Stomach (tissue), 4 donors: ENCODE results near the gene TRAPPC10.

Source experiments
- CTCF ChIP-seq, 7 experiments: fragments of 450-650 bp in 4 of 7; fragments of 200-600 bp in 3 of 7; sonication (generic) in 3 of 7; IDR thresholded peaks; one replicate each; pipeline ENCODE4 v1.5.1; 2016 to 2019; ENCODE audit warnings: antibody characterized with exemption in 7 of 7, control low read depth in 2 of 7, mild to moderate bottlenecking in 1 of 7
- EP300 ChIP-seq: sonication (generic); formaldehyde crosslinking; IDR thresholded peaks from one replicate; pipeline ENCODE4 v1.6.1; 2017; ENCODE audit warnings: antibody characterized with exemption
- POLR2A ChIP-seq, 4 donors: fragments of 450-650 bp; IDR thresholded peaks; one replicate each; pipeline ENCODE4 v1.6.1; 2016; ENCODE audit warnings: antibody characterized with exemption in 4 of 4, control low read depth in 2 of 4, mild to moderate bottlenecking in 1 of 4, moderate library complexity in 1 of 4
- POLR2AphosphoS5 ChIP-seq, 3 donors: sonication (generic); formaldehyde crosslinking; IDR thresholded peaks; one replicate each; pipeline ENCODE4 v1.6.1; 2016; ENCODE audit warnings: antibody characterized with exemption in 3 of 3

DNA sequence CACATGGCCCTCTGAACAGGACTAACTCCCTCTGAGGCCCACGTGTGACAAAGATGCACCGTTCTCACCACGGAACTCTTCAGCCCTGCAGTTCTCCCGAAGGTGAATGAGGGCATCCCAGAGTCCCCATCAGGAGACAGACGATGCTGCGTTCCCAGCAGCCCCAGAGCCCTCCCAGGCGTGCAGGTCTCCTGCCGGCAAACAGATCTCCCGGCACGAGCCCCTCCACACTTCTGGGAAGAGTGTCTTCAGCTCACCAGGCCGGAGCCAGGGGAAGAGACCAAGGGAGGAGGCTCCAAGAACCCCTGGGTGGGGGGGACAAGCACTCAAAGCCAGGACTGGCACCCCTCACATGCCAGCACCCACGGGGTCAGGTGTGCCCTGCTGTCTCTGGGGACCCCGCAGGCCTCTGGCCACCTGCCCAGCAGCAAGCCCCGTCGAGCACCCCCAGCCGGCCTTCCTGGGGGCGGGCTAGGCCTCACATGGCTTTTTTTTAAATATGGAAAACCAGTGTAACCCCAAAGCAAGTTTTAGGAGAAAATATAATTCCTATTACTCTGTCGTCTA, 45.1 kb upstream of the TRAPPC10 start:
- no peak for TF ChIP-seq CTCF (IDR thresholded peaks at IDR 0.05)
- TF ChIP-seq POLR2A (IDR thresholded peaks at IDR 0.05) = no peak
- no peak for TF ChIP-seq POLR2AphosphoS5 (IDR thresholded peaks at IDR 0.05)
- no peak for TF ChIP-seq EP300
